WTC11 (cell line): ENCODE data around the gene ANO10. TPM values are rescaled to one million over a fixed set of nuclear protein-coding genes. Genes with fewer than 3 reads are reported as not detected.

ENCODE experiments used
- ATAC-seq: fragments of 200-7000 bp; cut with Tn5 transposase; 2 replicates; pipeline ENCODE4 v1.10.0; 2021; ENCODE audit warnings: mild to moderate bottlenecking, moderate library complexity
- CTCF ChIA-PET: fragments of 300-600 bp; sonication (Branson Sonifier 250); formaldehyde crosslinking; loops from one replicate; lab custom pipeline; 2021; ENCODE audit warnings: antibody characterized with exemption; lab: Charles Lee
- POLR2A ChIA-PET: fragments of 350-600 bp; sonication (Branson Sonifier 250); formaldehyde crosslinking; loops from one replicate; lab custom pipeline; 2021; ENCODE audit warnings: antibody characterized with exemption; lab: Charles Lee
- DNase-seq: peaks from one replicate; pipeline ENCODE4 v3.0.0; 2021; ENCODE audit warnings: low spot score
- H3K27ac Mint-ChIP-seq: 2 replicates; pipeline ENCODE4 v1.8.0; 2021; ENCODE audit warnings: mixed read lengths
- H3K27me3 Mint-ChIP-seq: 2 replicates; pipeline ENCODE4 v1.8.0; 2021; ENCODE audit warnings: low read depth, mild to moderate bottlenecking, moderate library complexity, mixed read lengths
- H3K36me3 Mint-ChIP-seq: 2 replicates; pipeline ENCODE4 v1.8.0; 2021; ENCODE audit warnings: mixed read lengths
- H3K4me1 Mint-ChIP-seq: 2 replicates; pipeline ENCODE4 v1.8.0; 2022; ENCODE audit warnings: mixed read lengths
- H3K4me3 Mint-ChIP-seq: 2 replicates; pipeline ENCODE4 v1.8.0; 2021; ENCODE audit warnings: mild to moderate bottlenecking, moderate library complexity, mixed read lengths
- H3K9me3 Mint-ChIP-seq: 2 replicates; pipeline ENCODE4 v1.8.0; 2021; ENCODE audit warnings: mixed read lengths
- ATF6 ChIP-seq: sonication (generic); formaldehyde crosslinking; IDR thresholded peaks from 2 replicates; pipeline ENCODE4 v1.8.1; 2023; ENCODE audit warnings: mild to moderate bottlenecking, missing genetic modification reagents
- ELF4 ChIP-seq: sonication (generic); formaldehyde crosslinking; IDR thresholded peaks from 2 replicates; pipeline ENCODE4 v1.8.1; 2022; ENCODE audit warnings: low read depth, mild to moderate bottlenecking, moderate library complexity, missing genetic modification reagents
- EMX1 ChIP-seq: fragments of 250-450 bp; sonication (Bioruptor Pico); IDR thresholded peaks from 2 replicates; pipeline ENCODE4 v1.8.0; 2021; ENCODE audit warnings: mild to moderate bottlenecking
- ETV6 ChIP-seq: sonication (generic); formaldehyde crosslinking; IDR thresholded peaks from 2 replicates; pipeline ENCODE4 v1.8.1; 2022; ENCODE audit warnings: mild to moderate bottlenecking, missing genetic modification reagents
- JAZF1 ChIP-seq: fragments of 250-450 bp; sonication (Bioruptor Pico); IDR thresholded peaks from 2 replicates; pipeline ENCODE4 v1.9.0; 2021; ENCODE audit warnings: moderate library complexity, mild to moderate bottlenecking, inconsistent platforms
- JUN ChIP-seq: sonication (generic); formaldehyde crosslinking; IDR thresholded peaks from 2 replicates; pipeline ENCODE4 v1.8.0; 2023; ENCODE audit warnings: mild to moderate bottlenecking, missing genetic modification reagents
- MLX ChIP-seq: sonication (generic); formaldehyde crosslinking; IDR thresholded peaks from 2 replicates; pipeline ENCODE4 v1.8.1; 2023; ENCODE audit warnings: mild to moderate bottlenecking, missing genetic modification reagents, moderate library complexity
- NFYB ChIP-seq: sonication (generic); formaldehyde crosslinking; conservative IDR thresholded peaks from 2 replicates; pipeline ENCODE4 v1.8.0; 2022; ENCODE audit warnings: low read depth, missing genetic modification reagents
- PRRX2 ChIP-seq: fragments of 250-450 bp; sonication (Bioruptor Pico); IDR thresholded peaks from 2 replicates; pipeline ENCODE4 v1.8.0; 2021; ENCODE audit warnings: mild to moderate bottlenecking
- RELA ChIP-seq: sonication (generic); formaldehyde crosslinking; IDR thresholded peaks from 2 replicates; pipeline ENCODE4 v1.8.1; 2022; ENCODE audit warnings: missing genetic modification reagents, mild to moderate bottlenecking, borderline replicate concordance
- SMAD4 ChIP-seq: sonication (generic); formaldehyde crosslinking; IDR thresholded peaks from 2 replicates; pipeline ENCODE4 v1.8.0; 2022; ENCODE audit warnings: mild to moderate bottlenecking, missing genetic modification reagents
- SOX15 ChIP-seq: fragments of 250-450 bp; sonication (Bioruptor Pico); IDR thresholded peaks from 2 replicates; pipeline ENCODE4 v1.9.0; 2021; ENCODE audit warnings: mild to moderate bottlenecking
- TEAD1 ChIP-seq: sonication (generic); formaldehyde crosslinking; IDR thresholded peaks from 2 replicates; pipeline ENCODE4 v1.8.0; 2022; ENCODE audit warnings: mild to moderate bottlenecking, missing genetic modification reagents
- TEAD4 ChIP-seq: sonication (generic); formaldehyde crosslinking; IDR thresholded peaks from 2 replicates; pipeline ENCODE4 v1.8.0; 2022; ENCODE audit warnings: mild to moderate bottlenecking, missing genetic modification reagents
- ZBTB43 ChIP-seq: sonication (generic); formaldehyde crosslinking; IDR thresholded peaks from 2 replicates; pipeline ENCODE4 v1.8.1; 2023; ENCODE audit warnings: mild to moderate bottlenecking, missing genetic modification reagents
- ZNF138 ChIP-seq: sonication (generic); formaldehyde crosslinking; conservative IDR thresholded peaks from 2 replicates; pipeline ENCODE4 v1.8.1; 2022; ENCODE audit warnings: mild to moderate bottlenecking, moderate library complexity, missing genetic modification reagents
- ZNF423 ChIP-seq: fragments of 250-450 bp; sonication (Bioruptor Pico); IDR thresholded peaks from 2 replicates; pipeline ENCODE4 v2.1.2; 2022; ENCODE audit warnings: mild to moderate bottlenecking, moderate library complexity
- total RNA-seq: library from RNA; stranded (reverse); gene quantifications from 3 replicates; pipeline ENCODE4 v1.2.3, GENCODE V29; 2021
- TF ChIP-seq, protein P1 (sequence below): sonication (generic); formaldehyde crosslinking; IDR thresholded peaks from 2 replicates; pipeline ENCODE4 v1.8.1; 2023; ENCODE audit warnings: mild to moderate bottlenecking, missing genetic modification reagents, borderline replicate concordance
- TF ChIP-seq, protein P2 (sequence below): sonication (generic); formaldehyde crosslinking; conservative IDR thresholded peaks from 2 replicates; pipeline ENCODE4 v1.8.1; 2023; ENCODE audit warnings: mild to moderate bottlenecking, low read depth, missing genetic modification reagents, moderate library complexity
- TF ChIP-seq, protein P3 (sequence below): sonication (generic); formaldehyde crosslinking; IDR thresholded peaks from 2 replicates; pipeline ENCODE4 v1.8.1; 2022; ENCODE audit warnings: mild to moderate bottlenecking, moderate library complexity, missing genetic modification reagents

ANO10 gene
- total RNA-seq, 1 experiment from 2014 or later = 35.1 TPM

DNA sequence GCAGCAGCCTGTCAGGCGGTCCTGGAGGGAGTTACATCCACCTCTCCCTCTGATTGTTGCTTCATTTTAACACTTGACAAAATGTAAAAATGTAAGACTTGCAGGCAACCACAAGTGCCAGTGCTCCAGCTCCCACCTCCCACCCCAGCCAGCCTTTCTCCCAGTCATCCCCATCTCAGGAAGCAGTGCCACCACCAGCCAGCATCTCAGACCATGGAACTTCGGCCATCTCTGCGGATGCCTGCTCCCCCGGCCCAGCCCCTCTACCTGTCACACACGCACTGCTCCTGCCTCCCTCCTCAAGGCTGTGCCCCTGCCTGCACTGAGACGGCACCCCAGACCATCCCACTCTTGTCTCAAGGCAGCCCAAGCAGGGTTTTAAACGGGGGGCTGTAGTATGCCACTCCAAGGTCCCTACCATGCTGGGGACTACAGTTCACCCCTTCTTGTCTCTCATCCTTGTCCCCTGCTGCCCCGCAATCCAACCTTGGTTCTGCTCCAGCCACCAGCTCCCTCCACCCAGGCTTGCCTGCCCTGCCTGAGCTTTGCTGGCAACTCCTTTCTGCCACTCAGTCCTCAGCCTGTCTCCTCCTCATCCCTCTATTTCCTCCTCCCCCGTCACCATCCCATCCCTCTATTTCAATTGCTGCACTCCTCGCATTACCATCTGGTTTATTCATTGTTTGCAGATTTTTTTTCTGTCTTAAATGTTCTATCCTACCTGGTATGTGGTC is 249.6 kb downstream of the ANO10 start (continued):
- TF ChIP-seq, protein P1, sequence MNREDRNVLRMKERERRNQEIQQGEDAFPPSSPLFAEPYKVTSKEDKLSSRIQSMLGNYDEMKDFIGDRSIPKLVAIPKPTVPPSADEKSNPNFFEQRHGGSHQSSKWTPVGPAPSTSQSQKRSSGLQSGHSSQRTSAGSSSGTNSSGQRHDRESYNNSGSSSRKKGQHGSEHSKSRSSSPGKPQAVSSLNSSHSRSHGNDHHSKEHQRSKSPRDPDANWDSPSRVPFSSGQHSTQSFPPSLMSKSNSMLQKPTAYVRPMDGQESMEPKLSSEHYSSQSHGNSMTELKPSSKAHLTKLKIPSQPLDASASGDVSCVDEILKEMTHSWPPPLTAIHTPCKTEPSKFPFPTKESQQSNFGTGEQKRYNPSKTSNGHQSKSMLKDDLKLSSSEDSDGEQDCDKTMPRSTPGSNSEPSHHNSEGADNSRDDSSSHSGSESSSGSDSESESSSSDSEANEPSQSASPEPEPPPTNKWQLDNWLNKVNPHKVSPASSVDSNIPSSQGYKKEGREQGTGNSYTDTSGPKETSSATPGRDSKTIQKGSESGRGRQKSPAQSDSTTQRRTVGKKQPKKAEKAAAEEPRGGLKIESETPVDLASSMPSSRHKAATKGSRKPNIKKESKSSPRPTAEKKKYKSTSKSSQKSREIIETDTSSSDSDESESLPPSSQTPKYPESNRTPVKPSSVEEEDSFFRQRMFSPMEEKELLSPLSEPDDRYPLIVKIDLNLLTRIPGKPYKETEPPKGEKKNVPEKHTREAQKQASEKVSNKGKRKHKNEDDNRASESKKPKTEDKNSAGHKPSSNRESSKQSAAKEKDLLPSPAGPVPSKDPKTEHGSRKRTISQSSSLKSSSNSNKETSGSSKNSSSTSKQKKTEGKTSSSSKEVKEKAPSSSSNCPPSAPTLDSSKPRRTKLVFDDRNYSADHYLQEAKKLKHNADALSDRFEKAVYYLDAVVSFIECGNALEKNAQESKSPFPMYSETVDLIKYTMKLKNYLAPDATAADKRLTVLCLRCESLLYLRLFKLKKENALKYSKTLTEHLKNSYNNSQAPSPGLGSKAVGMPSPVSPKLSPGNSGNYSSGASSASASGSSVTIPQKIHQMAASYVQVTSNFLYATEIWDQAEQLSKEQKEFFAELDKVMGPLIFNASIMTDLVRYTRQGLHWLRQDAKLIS (CRISPR knock-in tag) = no peak
- TF ChIP-seq, protein P2, sequence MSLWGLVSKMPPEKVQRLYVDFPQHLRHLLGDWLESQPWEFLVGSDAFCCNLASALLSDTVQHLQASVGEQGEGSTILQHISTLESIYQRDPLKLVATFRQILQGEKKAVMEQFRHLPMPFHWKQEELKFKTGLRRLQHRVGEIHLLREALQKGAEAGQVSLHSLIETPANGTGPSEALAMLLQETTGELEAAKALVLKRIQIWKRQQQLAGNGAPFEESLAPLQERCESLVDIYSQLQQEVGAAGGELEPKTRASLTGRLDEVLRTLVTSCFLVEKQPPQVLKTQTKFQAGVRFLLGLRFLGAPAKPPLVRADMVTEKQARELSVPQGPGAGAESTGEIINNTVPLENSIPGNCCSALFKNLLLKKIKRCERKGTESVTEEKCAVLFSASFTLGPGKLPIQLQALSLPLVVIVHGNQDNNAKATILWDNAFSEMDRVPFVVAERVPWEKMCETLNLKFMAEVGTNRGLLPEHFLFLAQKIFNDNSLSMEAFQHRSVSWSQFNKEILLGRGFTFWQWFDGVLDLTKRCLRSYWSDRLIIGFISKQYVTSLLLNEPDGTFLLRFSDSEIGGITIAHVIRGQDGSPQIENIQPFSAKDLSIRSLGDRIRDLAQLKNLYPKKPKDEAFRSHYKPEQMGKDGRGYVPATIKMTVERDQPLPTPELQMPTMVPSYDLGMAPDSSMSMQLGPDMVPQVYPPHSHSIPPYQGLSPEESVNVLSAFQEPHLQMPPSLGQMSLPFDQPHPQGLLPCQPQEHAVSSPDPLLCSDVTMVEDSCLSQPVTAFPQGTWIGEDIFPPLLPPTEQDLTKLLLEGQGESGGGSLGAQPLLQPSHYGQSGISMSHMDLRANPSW (CRISPR knock-in tag) = no peak
- TF ChIP-seq PRRX2 (CRISPR knock-in tag) (no peak), ZBTB43 (CRISPR knock-in tag) (no peak), JAZF1 (CRISPR knock-in tag) (no peak)
- TF ChIP-seq, all 79 proteins: peak for 0

DNA sequence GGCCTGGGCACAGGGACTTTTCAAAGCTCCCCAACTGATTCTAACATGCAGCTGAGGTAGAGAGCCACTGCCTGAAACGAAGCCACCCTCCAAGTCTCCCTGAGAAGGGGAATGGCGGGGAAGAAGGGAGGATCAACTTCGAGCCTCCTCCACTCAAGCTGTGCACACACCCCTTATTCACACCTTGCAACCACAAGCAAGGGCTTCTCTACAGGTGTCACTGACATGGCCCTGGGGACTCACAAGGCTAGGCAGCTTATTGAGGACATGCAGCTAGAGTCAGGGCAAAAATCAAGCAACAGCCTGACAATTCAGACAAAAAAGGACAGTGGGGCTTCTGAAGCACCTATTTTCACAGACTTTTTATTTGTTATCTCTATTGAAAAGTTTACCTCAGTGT is 250.3 kb downstream of the ANO10 start:
- Mint-ChIP-seq H3K36me3 (no peaks in the 10 kb centered on the region), H3K27me3 (no peaks in the 10 kb centered on the region), H3K27ac (no peak overlapping the region), H3K9me3 (no peaks in the 10 kb centered on the region), H3K4me1 (peaks cover 27% of the 10 kb centered on the region), H3K4me3 (no peak overlapping the region)
- TF ChIP-seq MLX (CRISPR knock-in tag) (no peak), ZNF423 (no peak), RELA (CRISPR knock-in tag) (no peak), TEAD4 (CRISPR knock-in tag) (no peak)
- TF ChIP-seq, protein P3, sequence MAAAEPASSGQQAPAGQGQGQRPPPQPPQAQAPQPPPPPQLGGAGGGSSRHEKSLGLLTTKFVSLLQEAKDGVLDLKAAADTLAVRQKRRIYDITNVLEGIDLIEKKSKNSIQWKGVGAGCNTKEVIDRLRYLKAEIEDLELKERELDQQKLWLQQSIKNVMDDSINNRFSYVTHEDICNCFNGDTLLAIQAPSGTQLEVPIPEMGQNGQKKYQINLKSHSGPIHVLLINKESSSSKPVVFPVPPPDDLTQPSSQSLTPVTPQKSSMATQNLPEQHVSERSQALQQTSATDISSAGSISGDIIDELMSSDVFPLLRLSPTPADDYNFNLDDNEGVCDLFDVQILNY (CRISPR knock-in tag) = no peak
- POLR2A ChIA-PET = no interaction called here
- ATAC-seq (no peak), DNase-seq (no peak)
- CTCF ChIA-PET = no interaction called here

GRCh38 chr3:43370293-43370980 is 251.4 kb downstream of the ANO10 start:
- peaks cover 4% of the 10 kb centered on the region for H3K36me3 Mint-ChIP-seq
- ChIA-PET POLR2A (no interaction called here), CTCF (no interaction called here)
- ATAC-seq (no peak), DNase-seq (no peak)
- H3K27ac Mint-ChIP-seq = no peak overlapping the region
- no peaks in the 10 kb centered on the region; the same call in 1 of the 2 replicates for H3K27me3 Mint-ChIP-seq
- no peak overlapping the region for H3K4me3 Mint-ChIP-seq
- H3K9me3 Mint-ChIP-seq = no peaks in the 10 kb centered on the region
- no peak for TF ChIP-seq JUN (CRISPR knock-in tag)
- TF ChIP-seq SOX15 (CRISPR knock-in tag) = no peak
- TF ChIP-seq ATF6 (CRISPR knock-in tag) = no peak
- TF ChIP-seq TEAD1 (CRISPR knock-in tag) = no peak
- TF ChIP-seq ELF4 (CRISPR knock-in tag) = no peak
- TF ChIP-seq ETV6 = no peak
- no peak for TF ChIP-seq EMX1 (CRISPR knock-in tag)
- TF ChIP-seq NFYB = no peak
- TF ChIP-seq ZNF138 = no peak
- TF ChIP-seq SMAD4 (CRISPR knock-in tag) = no peak
- peaks cover 27% of the 10 kb centered on the region for H3K4me1 Mint-ChIP-seq
